SK-N-SH (cell line): ENCODE results near the gene AKT2. TPM values are rescaled to one million over a fixed set of nuclear protein-coding genes. Genes with fewer than 3 reads are reported as not detected.

Experiments used
- CTCF ChIA-PET: fragments of 300-600, 350-600 bp; formaldehyde crosslinking; extraction: SDS; loops from one replicate; lab custom pipeline; 2021; lab: Yijun Ruan, JAX
- POLR2A ChIA-PET: fragments of 350-600 bp; sonication (Branson Sonifier 250); formaldehyde crosslinking; extraction: SDS; loops from one replicate; lab custom pipeline; 2020; ENCODE audit warnings: antibody characterized with exemption, inconsistent platforms; lab: Yijun Ruan, JAX
- DNase-seq: peaks from one replicate; pipeline ENCODE4 v3.0.0; 2012
- H2AFZ ChIP-seq: fragments of 200-600 bp; sonication (generic); 2 replicates; pipeline ENCODE4 v1.8.1; 2016; ENCODE audit warnings: antibody characterized with exemption, mild to moderate bottlenecking, low read depth
- H3F3A ChIP-seq: fragments of 200-600 bp; sonication (generic); replicated peaks from 2 replicates; pipeline ENCODE3; 2016; ENCODE audit warnings: antibody characterized with exemption, mild to moderate bottlenecking; ENCODE audit not compliant: insufficient read depth
- H3K27ac ChIP-seq, 2 experiments: fragments of 200-500 bp in 1 of 2; fragments of 200-600 bp in 1 of 2; sonication (Bioruptor generic) in 1 of 2; sonication (generic), shearing (Covaris generic) in 1 of 2; 2 replicates each; pipeline versions ENCODE4 v1.5.1 to v1.6.1; 2014 to 2016; ENCODE audit warnings: low read depth in 2 of 2, inconsistent platforms in 1 of 2, low read length in 1 of 2, mild to moderate bottlenecking in 1 of 2, mixed read lengths in 1 of 2
- H3K27me3 ChIP-seq: fragments of 200-600 bp; sonication (generic), shearing (Covaris generic); 2 replicates; pipeline ENCODE4 v1.6.1; 2016; ENCODE audit warnings: mixed run types; ENCODE audit not compliant: insufficient read depth
- H3K36me3 ChIP-seq, 2 experiments: fragments of 200-500 bp in 1 of 2; fragments of 200-600 bp in 1 of 2; sonication (Bioruptor generic) in 1 of 2; sonication (generic) in 1 of 2; replicated peaks in 1 of 2; 2 replicates each; pipeline versions ENCODE3 to v1.5.1; 2014 to 2016; ENCODE audit warnings: low read length in 1 of 2, mild to moderate bottlenecking in 1 of 2; ENCODE audit not compliant: insufficient read depth in 2 of 2, control insufficient read depth in 1 of 2
- H3K4me1 ChIP-seq, 2 experiments: fragments of 200-500 bp in 1 of 2; fragments of 200-600 bp in 1 of 2; sonication (Bioruptor generic) in 1 of 2; sonication (generic), shearing (Covaris generic) in 1 of 2; 2 replicates each; pipeline versions ENCODE4 v1.5.1 to v1.6.1; 2014 to 2016; ENCODE audit warnings: low read depth in 1 of 2, low read length in 1 of 2, mixed run types in 1 of 2; ENCODE audit not compliant: insufficient read depth in 2 of 2, control insufficient read depth in 1 of 2
- H3K4me2 ChIP-seq: fragments of 200-600 bp; sonication (generic), shearing (Covaris generic); 2 replicates; pipeline ENCODE4 v1.6.1; 2017; ENCODE audit warnings: mixed run types
- H3K4me3 ChIP-seq, 2 experiments: fragments of 200-500 bp in 1 of 2; fragments of 200-600 bp in 1 of 2; sonication (Bioruptor generic) in 1 of 2; sonication (generic), shearing (Covaris generic) in 1 of 2; 2 replicates each; pipeline versions ENCODE4 v1.5.1 to v1.8.1; 2014 to 2016; ENCODE audit warnings: low read depth in 2 of 2, inconsistent platforms in 1 of 2, low read length in 1 of 2, mild to moderate bottlenecking in 1 of 2, mixed read lengths in 1 of 2, moderate library complexity in 1 of 2
- H3K79me2 ChIP-seq: fragments of 200-600 bp; sonication (generic); 2 replicates; pipeline ENCODE4 v1.8.1; 2017; ENCODE audit warnings: mild to moderate bottlenecking; ENCODE audit not compliant: insufficient read depth
- H3K9ac ChIP-seq: fragments of 200-600 bp; sonication (generic); 2 replicates; pipeline ENCODE4 v1.6.1; 2017; ENCODE audit warnings: mixed run types
- H3K9me2 ChIP-seq: fragments of 200-600 bp; sonication (generic); 2 replicates; pipeline ENCODE4 v1.6.1; 2017; ENCODE audit warnings: mixed run types
- H3K9me3 ChIP-seq: fragments of 200-600 bp; sonication (generic); 2 replicates; pipeline ENCODE4 v1.6.1; 2017; ENCODE audit warnings: mixed run types, mild to moderate bottlenecking, moderate library complexity
- H4K20me1 ChIP-seq: fragments of 200-600 bp; sonication (generic); 2 replicates; pipeline ENCODE4 v1.6.1; 2017; ENCODE audit warnings: mild to moderate bottlenecking, mixed run types; ENCODE audit not compliant: insufficient read depth
- CTCF ChIP-seq: fragments of 200-600 bp; sonication (generic); IDR thresholded peaks from 2 replicates; pipeline ENCODE4 v1.6.1; 2017; ENCODE audit warnings: antibody characterized with exemption, mild to moderate bottlenecking, moderate library complexity
- ELF1 ChIP-seq: IDR thresholded peaks from 2 replicates; pipeline ENCODE4 v1.4.0; 2012
- EP300 ChIP-seq, 2 experiments: IDR thresholded peaks; 2 replicates each; pipeline versions ENCODE4 v1.4.0 to v1.6.1; 2012; ENCODE audit warnings: borderline replicate concordance in 1 of 2, low read depth in 1 of 2, low read length in 1 of 2
- FOSL2 ChIP-seq: IDR thresholded peaks from 2 replicates; pipeline ENCODE4 v1.4.0; 2012; ENCODE audit warnings: low read depth, mild to moderate bottlenecking, moderate library complexity, borderline replicate concordance
- FOXJ3 ChIP-seq: sonication (generic); formaldehyde crosslinking; IDR thresholded peaks from 2 replicates; pipeline ENCODE4 v1.5.1; 2020; ENCODE audit warnings: mild to moderate bottlenecking, missing genetic modification reagents
- GABPA ChIP-seq: IDR thresholded peaks from 2 replicates; pipeline ENCODE4 v1.4.0; 2012; ENCODE audit warnings: low read depth, mild to moderate bottlenecking
- JUND ChIP-seq: IDR thresholded peaks from 2 replicates; pipeline ENCODE4 v1.4.0; 2012
- MXI1 ChIP-seq: IDR thresholded peaks from 2 replicates; pipeline ENCODE4 v1.6.1; 2012; ENCODE audit warnings: mild to moderate bottlenecking, low read depth, low read length, improper control_type of control experiment
- NFIC ChIP-seq: IDR thresholded peaks from 2 replicates; pipeline ENCODE4 v1.4.0; 2012; ENCODE audit warnings: borderline replicate concordance
- NRF1 ChIP-seq: IDR thresholded peaks from 2 replicates; pipeline ENCODE4 v1.6.1; 2012; ENCODE audit warnings: low read depth, mild to moderate bottlenecking, low read length
- PBX3 ChIP-seq: IDR thresholded peaks from 2 replicates; pipeline ENCODE4; 2012
- POLR2AphosphoS5 ChIP-seq: IDR thresholded peaks from 2 replicates; pipeline ENCODE4 v1.6.1; 2012; ENCODE audit warnings: low read depth, low read length
- RAD21 ChIP-seq: IDR thresholded peaks from 2 replicates; pipeline ENCODE4 v1.6.1; 2012; ENCODE audit warnings: mild to moderate bottlenecking, low read length
- REST ChIP-seq: IDR thresholded peaks from 2 replicates; pipeline ENCODE4 v1.6.1; 2012; ENCODE audit warnings: mild to moderate bottlenecking, low read depth, low read length, moderate library complexity
- SIN3A ChIP-seq: IDR thresholded peaks from 2 replicates; pipeline ENCODE4 v1.6.1; 2012; ENCODE audit warnings: low read depth, mild to moderate bottlenecking, low read length, moderate library complexity, borderline replicate concordance
- USF1 ChIP-seq: IDR thresholded peaks from 2 replicates; pipeline ENCODE4 v1.4.0; 2012; ENCODE audit warnings: low read depth, borderline replicate concordance
- YY1 ChIP-seq: IDR thresholded peaks from 2 replicates; pipeline ENCODE4 v1.4.0; 2012; ENCODE audit warnings: low read depth, mild to moderate bottlenecking
- WGBS: methylation state at CpG from one replicate; pipeline ENCODE4 v1.1.6; 2017; ENCODE audit warnings: low lambda C conversion rate; 5-methylcytosine and 5-hydroxymethylcytosine counted together
- polyA plus RNA-seq, 3 experiments: library from polyadenylated mRNA; depleted of rRNA; stranded (reverse); fragments of >200 nt; gene quantifications; 2 replicates each; pipeline ENCODE4 v1.2.3, GENCODE V29; 2012

Gene AKT2
- polyA plus RNA-seq, 1 of the 3 experiments (the other 2 are of a cell fraction), result 99.8 TPM

GRCh38 chr19:40303765-40304164 is 18.6 kb upstream of the AKT2 start:
- Histone ChIP-seq H3K27ac (no peak overlapping the region), H3F3A (peaks cover 8% of the 10 kb centered on the region), H3K27me3 (no peaks in the 10 kb centered on the region), H3K4me3 (no peak overlapping the region), H3K36me3 (no peaks in the 10 kb centered on the region), H3K9ac (no peak overlapping the region), H3K9me3 (no peaks in the 10 kb centered on the region), H3K9me2 (no peaks in the 10 kb centered on the region), H3K79me2 (no peaks in the 10 kb centered on the region), H2AFZ (no peak overlapping the region), H4K20me1 (no peaks in the 10 kb centered on the region), H3K4me2 (no peak overlapping the region), H3K4me1 (peaks cover 0 to 20% of the 10 kb centered on the region in 2 experiments; a peak in 1 of 4 replicates)
- TF ChIP-seq CTCF (no peak), FOSL2 (no peak), SIN3A (no peak), EP300 (IDR thresholded peaks at IDR 0.05; ENCODE audit: borderline replicate concordance in 1 of 2, low read depth in 1 of 2, low read length in 1 of 2) (no peak), REST (no peak), PBX3 (no peak), YY1 (no peak)
- 95% methylated on average over 2 of the region's 2 CpGs for WGBS
- CTCF ChIA-PET, result interaction anchor here (1.6 to 2.1 kb wide), 7 partner anchors 8 to 161 kb away, joined by 4 to 18 read pairs (median 7); partner anchors contain the start of genes BLVRB and TTC9B
- POLR2A ChIA-PET, result no interaction called here
- no peak for DNase-seq

GRCh38 chr19:40302224-40303011 is 17.3 kb upstream of the AKT2 start:
- H4K20me1 ChIP-seq, result no peaks in the 10 kb centered on the region
- CTCF ChIA-PET, result no interaction called here
- H3K4me1 ChIP-seq, result peaks cover 0 to 20% of the 10 kb centered on the region in 2 experiments; a peak in 1 of 4 replicates
- no peak for TF ChIP-seq JUND
- TF ChIP-seq YY1, result no peak
- TF ChIP-seq NFIC, result no peak
- TF ChIP-seq MXI1, result no peak
- TF ChIP-seq SIN3A, result no peak
- TF ChIP-seq FOXJ3, result no peak
- TF ChIP-seq POLR2AphosphoS5, result no peak
- no peak for TF ChIP-seq NRF1
- TF ChIP-seq CTCF, result no peak
- TF ChIP-seq USF1, result no peak
- TF ChIP-seq EP300 (IDR thresholded peaks at IDR 0.05; ENCODE audit: borderline replicate concordance in 1 of 2, low read depth in 1 of 2, low read length in 1 of 2), result no peak
- no peak for TF ChIP-seq GABPA
- TF ChIP-seq RAD21, result no peak
- TF ChIP-seq ELF1, result no peak

More at GRCh38 chr19:40302224-40303011, 17.3 kb upstream of the AKT2 start:
- H2AFZ ChIP-seq, result no peak overlapping the region
- WGBS, result 77% methylated on average over 6 of the region's 6 CpGs
- H3K9me2 ChIP-seq, result no peaks in the 10 kb centered on the region
- H3K4me2 ChIP-seq, result no peak overlapping the region
- peaks cover 10% of the 10 kb centered on the region for H3F3A ChIP-seq
- H3K9me3 ChIP-seq, result no peaks in the 10 kb centered on the region
- no peak overlapping the region for H3K9ac ChIP-seq
- no peaks in the 10 kb centered on the region for H3K27me3 ChIP-seq
- no peaks in the 10 kb centered on the region for H3K79me2 ChIP-seq
- POLR2A ChIA-PET, result no interaction called here
- no peaks in the 10 kb centered on the region for H3K36me3 ChIP-seq
- no peak for DNase-seq
- no peak overlapping the region for H3K4me3 ChIP-seq
- no peak overlapping the region for H3K27ac ChIP-seq
